ENCODE measurements around the gene NR1I3.
"Not testable (repeated sequence)": the region's sequence is repeated elsewhere in the genome, so short reads cannot be mapped to it uniquely, and the experiment has no call there.

The NR1I3 gene, protein sequence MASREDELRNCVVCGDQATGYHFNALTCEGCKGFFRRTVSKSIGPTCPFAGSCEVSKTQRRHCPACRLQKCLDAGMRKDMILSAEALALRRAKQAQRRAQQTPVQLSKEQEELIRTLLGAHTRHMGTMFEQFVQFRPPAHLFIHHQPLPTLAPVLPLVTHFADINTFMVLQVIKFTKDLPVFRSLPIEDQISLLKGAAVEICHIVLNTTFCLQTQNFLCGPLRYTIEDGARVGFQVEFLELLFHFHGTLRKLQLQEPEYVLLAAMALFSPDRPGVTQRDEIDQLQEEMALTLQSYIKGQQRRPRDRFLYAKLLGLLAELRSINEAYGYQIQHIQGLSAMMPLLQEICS

DNA sequence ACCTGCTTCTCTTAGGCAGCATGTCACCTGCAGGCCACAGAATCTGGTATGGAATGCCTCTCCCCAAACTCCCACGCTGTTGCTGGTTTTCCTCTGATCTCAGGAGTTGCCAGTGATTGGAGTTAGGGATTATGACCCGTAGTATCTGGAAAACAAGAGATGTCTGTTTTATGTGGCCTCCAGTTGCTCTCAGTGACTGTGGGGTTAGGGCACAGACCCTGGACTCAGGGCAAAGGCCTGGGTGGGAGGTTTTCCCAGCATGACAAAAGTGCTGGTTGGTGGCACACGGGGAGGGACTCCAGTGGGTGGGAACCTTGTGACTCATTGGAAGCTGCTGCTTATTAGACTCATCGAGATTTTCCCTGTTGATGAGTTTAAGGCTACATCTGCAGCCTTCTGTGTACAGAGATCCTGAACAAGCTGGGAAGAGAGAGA is at the start of gene NR1I3:
Gene NR1I3 (minus strand): TSS at position 165 of the 435 bp plus-strand sequence. CDS start 1,638 bp downstream, outside the sequence.
- no peak for FAIRE-seq

DNA sequence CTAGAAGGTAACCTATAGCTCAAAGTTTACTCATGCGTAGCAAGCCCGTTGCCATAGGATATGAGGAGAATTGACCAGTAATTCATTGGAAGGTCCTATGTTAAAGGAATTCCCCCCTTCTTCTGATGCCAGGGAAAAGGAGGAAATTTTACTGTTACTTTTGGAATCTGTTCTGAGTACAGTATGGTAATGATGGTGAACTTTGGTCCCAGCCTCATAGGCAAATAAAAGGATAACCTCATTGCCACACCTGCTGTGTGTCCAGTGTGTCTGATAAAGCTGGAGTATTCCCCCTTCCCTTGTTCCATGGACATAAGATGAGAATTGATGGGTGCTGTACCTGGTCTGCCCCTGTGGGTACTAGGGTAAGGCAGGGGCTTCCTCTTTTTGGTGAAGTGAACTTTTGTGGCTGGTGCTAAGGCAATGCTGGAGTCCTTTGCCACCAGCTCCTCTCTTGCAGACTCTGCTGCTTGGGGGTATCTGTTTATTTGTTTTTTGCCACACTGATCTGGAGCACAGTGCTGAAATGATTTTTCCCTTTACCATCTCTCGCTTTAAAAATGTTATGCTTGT is 49.6 kb upstream of the NR1I3 start:
- no peak for FAIRE-seq

DNA sequence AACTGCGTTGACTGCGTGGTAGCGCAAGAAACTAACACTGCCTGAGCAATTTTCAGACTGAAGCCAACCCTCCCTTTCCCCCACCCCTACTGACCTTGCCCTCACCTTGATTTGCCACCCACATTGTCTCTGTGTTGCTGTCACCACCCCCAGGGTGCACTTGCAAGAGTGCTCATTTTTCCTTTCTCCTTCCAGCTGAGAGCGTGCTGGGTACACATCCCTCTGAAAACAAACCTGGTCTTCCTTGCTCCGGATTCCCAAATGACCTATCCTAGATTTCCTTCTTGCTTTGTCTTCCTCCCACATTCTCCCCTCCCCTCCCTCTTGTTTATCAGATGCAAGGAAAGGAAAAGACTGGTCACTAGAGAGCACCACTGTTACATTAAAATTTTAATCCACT is 47.5 kb upstream of the NR1I3 start:
- FAIRE-seq, result no peak

DNA sequence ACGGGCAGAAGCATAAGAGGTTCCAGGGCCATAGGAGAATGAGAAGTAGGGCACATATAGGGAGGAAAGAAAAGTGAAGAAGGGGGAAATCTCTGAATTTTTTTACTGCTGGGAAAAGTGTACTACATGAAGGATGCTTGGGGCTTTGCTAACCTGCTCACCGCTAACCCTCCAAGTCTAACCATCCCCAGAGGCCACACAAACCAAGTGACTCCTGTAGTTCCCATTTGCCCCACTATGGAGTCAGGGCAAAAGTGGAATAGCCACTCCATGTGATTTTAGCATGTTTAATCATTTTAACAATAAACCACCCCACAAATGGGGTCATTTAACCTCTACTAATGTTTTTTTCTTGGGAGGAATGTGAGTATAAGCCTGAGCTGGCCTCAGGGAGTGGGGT is 47.1 kb upstream of the NR1I3 start:
- FAIRE-seq, result no peak

DNA sequence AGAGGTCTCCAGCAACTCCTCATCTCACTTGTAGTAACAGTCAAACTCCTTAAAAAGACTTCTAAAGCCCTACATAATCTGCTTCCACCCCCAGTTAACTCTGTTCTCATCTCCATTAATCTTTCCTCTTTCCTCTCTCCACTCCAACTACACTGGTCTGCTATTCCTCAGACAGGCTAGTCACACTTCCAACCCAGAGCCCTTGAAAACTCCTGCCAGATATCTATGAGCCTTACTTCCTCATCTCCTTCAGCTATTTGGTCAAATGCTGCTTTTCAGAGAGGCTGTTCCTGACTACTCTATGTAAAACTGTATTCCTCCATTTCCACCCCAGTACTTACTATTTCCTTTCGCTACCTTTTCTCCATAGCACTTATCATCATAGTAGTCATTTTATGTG is 45.0 kb upstream of the NR1I3 start:
- FAIRE-seq, result no peak

DNA sequence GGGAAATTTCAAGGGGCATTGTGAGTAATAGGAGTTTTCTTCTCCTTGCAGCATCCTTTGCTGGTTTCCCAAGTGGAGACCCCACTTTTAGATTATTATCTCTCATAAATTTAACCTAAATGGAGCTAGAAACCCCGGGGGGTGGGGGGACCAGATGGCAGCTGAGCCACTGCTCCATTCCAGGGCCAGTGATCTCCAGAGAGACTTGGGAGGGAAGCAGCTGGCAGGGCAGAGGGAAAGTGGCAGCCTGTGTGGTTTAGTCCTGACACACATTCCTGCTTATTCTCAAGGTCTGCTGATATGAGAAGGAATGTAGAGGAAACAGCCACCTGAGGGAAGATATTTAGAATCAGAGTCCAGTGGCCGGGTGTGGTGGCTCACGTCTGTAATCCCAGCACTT is 36.9 kb upstream of the NR1I3 start:
- FAIRE-seq, result no peak

DNA sequence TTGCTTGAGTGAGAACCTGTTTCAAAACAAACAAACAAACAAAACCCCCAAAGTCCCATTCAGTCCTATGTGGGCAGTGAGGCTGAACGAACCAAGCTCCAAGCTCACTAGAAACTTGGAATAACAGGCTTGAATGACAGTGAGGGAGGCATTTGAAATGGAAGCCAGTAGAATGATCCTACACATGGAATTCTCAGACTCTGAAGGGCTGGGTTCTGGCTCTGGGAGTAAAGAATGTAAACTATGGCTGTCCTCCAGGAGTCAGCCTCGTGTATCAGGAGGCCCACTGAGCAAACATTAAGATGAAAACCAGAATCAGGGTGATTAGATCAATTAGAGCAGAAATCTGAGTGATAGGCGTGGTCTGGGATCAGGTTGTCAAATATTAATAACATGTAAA is 35.4 kb upstream of the NR1I3 start:
- FAIRE-seq, result no peak

DNA sequence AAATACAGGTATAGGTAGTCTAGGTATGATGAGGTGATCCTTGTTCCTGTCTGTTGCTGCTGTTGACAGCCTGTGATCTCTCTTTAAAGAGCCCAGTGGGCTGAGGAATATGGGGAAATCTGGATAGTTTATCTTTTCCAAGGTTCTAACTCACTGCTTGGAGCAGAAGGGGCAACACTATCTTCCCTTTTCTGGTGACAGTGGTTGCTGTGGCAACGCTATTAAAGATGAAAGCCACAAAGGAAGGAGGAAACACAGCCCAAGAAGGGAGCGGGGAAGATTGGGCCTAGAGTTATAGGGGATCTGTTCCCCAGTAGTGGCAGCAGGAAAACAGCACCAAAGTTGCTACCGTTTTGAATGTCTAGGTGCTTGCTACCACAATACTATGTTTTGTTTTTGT is 29.3 kb upstream of the NR1I3 start:
- FAIRE-seq, result no peak

DNA sequence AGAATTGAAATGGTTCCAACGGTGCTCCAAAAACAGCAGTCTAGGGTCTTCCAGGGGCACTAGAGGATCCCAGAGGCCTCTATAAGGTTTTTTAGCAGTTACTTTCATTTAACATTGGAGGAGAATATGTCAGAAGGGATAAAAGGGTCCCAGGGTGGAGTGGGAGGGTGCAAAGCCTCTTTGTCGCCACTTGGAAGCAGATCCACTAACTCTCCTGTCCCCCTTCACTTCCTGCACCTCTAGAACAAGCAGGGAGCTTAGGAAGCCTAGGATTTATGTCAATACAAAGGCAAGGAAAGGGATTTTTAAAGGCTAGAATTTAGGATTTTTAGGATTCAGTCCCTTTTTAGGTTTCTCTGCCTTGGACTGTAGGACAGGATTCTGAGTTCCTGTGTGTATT is 28.8 kb upstream of the NR1I3 start:
- FAIRE-seq, result no peak

DNA sequence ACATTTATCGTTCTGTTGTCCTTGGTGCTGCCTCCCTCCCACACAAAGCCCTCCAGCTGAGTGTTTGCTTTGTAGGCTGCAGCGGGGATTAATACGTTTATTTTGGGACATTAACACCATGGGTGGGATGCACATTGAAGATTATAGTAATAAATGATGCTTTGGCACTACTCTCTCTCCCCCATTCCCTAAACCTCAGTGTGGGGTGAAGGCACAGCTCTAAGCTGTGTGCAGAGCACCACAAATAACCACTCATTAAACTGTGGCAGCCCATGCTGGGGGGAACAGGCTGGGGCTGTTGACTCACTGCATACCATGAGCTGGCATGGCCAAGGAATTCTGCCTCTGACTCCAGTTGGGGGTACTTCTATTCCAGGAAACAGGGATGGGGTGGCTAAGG is 28.2 kb upstream of the NR1I3 start:
- FAIRE-seq, result no peak

DNA sequence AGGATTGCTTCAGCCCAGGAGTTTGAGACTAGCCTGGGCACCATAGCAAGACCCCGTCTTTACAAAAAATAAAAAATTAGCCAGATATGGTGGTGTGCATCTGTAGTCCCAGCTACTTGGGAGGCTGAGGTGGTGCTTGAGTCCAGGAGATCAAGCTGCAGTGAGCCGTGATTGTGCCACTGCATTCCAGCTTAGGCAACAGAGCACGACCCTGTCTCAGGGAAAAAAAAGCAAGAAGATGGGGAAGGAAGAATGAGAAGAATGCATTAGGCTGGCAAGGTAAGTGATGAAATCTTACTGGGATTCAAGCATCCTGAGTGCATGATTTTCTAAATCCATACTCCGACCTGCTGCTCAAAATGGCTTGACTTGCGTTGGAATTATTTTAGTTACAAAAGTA is 27.3 kb upstream of the NR1I3 start:
- no peak for FAIRE-seq

DNA sequence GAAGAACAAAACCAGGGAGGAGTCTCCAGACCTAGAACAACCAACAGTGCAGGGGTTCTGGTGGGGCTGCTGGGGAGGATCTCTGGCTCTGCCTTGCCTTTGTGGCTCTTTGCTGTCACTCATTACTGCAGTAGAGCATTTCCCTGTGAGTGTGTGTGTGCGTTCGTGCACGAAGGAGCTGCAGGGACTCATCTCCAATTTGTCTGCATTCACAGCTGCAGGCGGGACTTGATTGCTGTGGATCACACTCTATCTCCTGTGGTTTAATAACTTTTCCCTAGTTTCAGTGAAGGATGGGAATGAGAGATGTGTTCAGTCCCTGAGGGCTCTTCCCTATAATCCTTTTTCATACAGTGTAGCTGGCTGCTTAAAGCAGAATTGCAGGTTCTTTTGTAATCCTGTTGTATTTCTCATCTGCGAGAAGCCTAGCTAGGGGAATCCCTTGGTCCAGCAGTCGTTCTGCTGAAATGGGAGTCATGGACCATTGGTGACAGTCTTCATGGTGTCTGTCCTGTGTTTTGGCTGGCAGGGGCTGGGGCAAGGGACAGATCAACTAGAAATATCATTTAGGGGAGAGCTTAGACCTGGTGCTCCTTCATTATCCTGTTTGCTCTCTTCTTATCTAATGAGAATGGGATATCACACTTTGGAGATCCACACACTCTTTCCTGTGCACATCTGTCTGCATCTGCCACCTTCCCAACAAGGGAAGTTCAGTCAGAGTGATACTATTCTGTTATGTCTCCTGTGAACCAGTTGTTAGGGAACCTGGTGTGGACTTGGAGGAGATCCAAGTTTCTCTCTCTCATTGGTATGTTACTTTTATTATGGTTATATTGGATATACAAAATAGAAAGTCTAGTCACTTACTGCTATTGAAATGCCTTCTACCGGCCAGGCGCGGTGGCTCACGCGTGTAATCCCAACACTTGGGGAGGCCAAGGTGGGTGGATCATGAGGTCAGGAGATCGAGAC is 23.5 kb upstream of the NR1I3 start:
- FAIRE-seq, result no peak

DNA sequence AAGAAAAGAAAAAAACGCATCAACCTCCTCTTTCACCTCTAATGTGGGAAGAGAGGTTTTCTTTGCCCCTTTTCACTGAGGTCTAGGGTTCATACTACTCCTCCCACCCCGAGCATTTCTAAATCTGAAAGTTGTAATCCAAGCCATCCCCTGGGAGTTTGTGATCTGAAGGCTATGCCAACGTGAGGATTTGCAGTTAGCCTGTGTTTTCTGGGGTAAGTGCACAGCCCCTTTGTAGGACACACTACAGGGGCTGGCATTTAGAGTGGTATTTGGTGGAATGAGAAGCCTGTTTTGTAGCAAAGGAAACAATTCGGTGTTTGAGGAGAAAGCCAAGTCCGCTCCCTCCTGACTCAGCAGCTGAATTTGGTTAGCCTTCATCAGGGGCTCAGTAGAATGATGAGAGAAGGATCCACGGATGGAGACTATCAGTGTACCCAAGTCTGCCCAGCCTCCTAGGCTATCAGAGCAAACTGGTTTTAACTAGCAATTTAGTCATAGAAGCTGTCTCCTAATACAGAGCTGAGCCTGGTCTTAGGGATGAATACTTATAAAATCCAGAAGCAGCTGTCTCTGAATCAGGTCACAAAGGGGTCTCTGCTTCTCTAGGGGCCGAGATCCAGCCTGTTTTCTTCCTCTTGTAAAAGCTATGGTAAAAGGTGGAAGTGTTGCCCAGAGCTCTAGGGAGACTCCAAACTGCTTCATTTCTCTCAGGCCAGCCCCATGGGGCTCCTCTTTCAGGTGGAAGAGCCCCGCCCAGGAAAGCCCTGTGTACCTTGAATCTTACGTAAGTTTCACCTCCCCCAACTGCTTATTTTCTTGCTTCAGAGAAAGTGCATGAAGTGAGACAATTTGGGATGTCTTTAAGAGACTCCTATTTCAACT is 22.6 kb upstream of the NR1I3 start:
- no peak for FAIRE-seq

DNA sequence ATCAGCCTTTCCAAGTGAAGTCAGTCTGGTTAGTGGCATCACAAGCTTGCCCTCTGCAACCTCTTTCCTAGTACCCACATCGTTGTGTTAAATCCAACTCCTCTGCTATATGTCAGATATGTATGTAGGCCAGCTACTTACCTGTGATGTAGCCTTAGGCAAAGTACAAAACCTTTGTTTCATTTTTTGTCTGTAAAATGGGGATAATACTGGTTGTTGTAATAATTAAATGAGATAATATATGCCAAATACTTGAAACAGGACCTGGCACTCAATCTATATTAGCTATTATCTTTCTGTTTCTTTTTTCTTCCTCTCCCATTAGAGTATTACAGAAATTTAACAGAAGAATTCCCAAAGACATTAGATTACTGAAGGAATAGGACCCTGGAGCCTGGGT is 21.8 kb upstream of the NR1I3 start:
- FAIRE-seq, result no peak

DNA sequence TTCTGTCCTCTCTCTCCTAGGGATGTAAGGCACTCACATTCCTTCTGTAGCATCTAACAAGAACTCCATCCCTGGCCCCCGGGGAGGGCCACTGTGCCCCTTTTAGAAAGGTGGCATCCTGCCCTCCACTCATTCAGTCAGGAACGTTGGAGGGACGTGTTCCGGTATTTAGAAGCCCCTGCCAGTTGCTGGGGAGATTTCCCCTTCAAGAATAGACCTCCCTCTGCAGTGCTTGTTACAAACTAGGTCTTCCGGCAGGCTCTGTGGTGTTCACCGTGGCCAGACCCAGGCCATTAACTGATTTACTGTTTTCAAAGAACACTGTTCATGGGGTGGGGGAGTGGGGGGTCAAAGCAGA is 21.3 kb upstream of the NR1I3 start:
- FAIRE-seq, result no peak

DNA sequence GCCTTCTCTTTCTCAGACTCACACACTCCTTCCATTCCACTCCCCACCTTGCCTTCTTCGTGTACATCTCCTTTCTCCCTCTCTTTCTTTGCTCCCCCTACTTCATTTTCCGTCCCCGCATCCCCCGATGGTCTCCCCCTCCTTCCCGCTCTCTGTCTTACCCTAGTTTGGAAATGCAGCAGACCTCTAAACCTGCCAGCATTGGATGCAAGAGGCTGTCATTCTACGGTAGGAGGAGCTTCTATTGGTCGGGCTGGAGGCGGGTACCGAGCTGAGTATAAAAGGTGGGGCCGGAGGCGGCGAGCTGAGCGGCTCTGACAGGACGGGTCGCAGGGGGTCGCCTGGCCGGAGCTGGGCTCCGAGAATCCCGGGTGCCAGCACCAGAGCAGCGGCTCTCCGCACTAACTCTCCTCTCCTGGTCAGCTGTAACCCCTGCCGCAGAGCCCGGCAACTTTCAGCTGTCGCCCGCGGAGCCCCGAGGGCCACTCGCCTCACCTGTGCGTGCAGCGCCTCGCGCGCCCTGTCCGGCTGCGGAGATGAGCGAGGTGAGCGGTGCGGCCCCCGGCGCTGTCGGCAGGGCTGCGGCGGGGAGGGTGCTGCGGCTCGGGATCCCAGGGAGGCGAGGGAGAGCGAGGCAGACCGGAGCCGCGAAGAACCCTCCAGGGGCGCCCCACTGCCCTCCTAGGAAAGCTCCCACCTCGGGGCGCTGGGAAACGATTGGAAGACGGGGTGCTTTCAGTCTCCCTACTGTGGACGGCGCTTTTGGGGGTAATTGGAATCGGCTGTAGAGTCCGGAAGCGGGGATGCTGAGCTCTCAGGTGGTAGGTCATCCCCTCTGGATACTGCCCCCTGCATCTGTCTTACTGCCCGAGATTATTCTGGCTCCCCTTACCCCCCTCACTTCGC is 20.7 kb upstream of the NR1I3 start, which contains the start of gene PCP4L1:
Gene PCP4L1 (plus strand): TSS at position 307 of the 906 bp plus-strand sequence. CDS start 230 bp downstream, at position 537.
- no peak for FAIRE-seq

DNA sequence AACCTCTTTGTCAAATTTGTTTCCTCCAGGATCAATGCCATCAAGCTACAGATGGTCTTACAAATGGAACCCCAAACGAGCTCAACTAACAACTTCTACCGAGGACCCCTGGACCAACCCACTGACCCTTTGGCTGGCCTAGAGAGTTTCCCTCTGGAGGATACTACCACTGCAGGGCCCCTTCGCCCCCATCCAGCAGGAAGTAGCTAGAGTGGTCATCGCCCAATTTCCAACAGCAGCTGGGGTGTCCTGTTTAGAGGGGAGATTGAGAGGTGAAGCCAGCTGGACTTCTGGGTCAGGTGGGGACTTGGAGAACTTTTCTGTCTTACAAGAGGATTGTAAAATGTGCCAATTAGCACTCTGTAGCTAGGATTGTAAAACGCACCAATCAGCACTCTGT is 19.1 kb upstream of the NR1I3 start:
- FAIRE-seq, result not testable (repeated sequence)

DNA sequence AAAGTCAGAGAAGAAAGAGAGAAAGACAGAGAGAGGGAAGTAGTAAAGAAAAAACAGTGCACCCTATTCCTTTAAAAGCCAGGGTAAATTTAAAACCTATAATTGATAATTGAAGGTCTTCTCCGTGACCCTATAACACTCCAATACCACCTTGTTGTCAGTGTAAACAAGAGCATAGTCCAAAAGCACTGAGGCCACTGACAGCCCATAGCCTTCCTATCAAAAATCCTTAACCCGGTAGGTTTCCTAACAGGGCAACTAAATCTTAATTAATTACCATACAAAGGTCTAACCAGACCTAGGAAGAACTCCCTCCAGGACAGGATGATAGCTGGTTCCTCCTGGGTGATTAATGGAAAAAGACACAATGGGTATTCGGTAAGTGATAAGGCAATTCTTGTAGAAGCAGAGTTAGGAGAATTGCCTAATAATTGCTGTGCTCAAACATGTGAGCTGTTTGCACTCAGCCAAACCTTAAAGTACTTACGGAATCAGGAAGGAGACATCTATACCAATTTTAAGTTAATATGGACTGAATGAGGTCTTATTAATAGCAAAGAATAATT is 18.0 kb upstream of the NR1I3 start:
- FAIRE-seq, result not testable (repeated sequence)

DNA sequence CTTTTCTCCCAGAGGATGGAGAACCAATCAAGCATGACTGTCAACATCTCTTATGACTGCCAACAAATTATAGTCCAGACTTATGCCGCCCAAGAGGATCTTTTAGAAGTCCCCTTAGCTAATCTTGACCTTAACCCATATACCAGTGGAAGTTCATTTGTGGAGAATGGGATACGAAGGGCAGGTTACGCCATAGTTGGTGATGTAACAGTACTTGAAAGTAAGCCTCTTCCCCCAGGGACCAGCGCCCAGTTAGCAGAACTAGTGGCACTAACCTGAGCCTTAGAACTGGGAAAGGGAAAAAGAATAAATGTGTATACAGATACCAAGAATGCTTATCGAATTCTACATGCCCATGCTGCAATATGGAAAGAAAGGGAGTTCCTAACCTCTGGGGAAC is 17.3 kb upstream of the NR1I3 start:
- FAIRE-seq, result not testable (repeated sequence)

DNA sequence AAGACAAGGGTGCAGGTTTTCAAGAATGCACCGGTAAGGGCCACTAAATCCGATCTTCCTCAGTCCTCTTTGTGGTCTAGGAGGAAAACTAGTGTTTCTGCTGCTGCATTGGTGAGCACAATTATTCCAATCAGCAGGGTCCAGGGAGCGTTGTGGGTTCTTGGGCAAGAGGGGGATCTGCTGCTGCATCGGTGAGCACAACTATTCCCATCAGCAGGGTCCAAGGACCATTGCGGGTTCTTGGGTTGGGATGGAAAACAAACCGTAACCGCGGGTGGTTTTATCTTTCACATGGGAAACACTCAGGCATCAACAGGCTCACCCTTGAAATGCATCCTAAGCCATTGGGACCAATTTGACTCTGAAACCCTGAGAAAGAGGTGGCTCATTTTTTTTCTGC is 13.6 kb upstream of the NR1I3 start:
- FAIRE-seq, result no peak

DNA sequence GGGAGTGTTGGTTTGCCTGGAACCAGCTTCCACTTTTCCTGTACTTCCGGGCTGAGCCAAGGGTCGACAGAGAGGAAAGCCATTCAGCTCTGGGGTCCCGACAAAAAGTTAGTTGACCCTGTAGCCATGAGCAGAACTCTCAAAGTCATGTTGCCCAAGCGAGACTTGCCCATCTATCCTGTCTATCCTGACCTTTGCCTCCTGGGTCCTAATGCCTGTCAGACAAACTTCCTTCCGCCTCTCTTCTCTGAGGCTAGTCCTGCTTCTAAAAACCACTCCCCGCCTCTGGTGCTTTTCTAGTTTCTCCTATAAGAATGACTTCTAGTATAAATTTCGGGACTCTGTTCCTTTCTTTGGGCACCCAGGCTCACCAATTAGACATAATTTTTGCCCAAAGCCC is 12.8 kb upstream of the NR1I3 start:
- FAIRE-seq, result no peak
